Transverse colon (tissue), 4 donors: ENCODE data around the gene C10orf67. TPM values are rescaled to one million over a fixed set of nuclear protein-coding genes. Genes with fewer than 3 reads are reported as not detected.

Source experiments
- DNase-seq: peaks from one replicate; pipeline ENCODE4 v3.0.0-alpha.2; 2019
- H3K27ac ChIP-seq, 4 donors: fragments of 200-600 bp; sonication (generic); 2 replicates each; pipeline ENCODE4 v1.5.1; 2016 to 2018; ENCODE audit warnings: inconsistent platforms in 4 of 4
- H3K27me3 ChIP-seq: fragments of 200-600 bp; sonication (generic); 2 replicates; pipeline ENCODE4 v1.5.1; 2017; ENCODE audit warnings: inconsistent platforms
- H3K36me3 ChIP-seq, 4 donors: fragments of 200-600 bp; sonication (generic); 2 replicates each; pipeline ENCODE4 v1.5.1; 2017 to 2019; ENCODE audit warnings: inconsistent platforms in 4 of 4
- H3K4me1 ChIP-seq, 4 donors: fragments of 200-600 bp; sonication (generic); 2 replicates each; pipeline ENCODE4 v1.5.1; 2017 to 2020; ENCODE audit warnings: inconsistent platforms in 4 of 4
- H3K4me3 ChIP-seq, 4 donors: fragments of 200-600 bp; sonication (generic); 1 replicate in 1 of 4; 2 replicates in 3 of 4; pipeline versions ENCODE4 v1.5.1 to v1.6.1; 2017 to 2019; ENCODE audit warnings: inconsistent platforms in 4 of 4
- H3K9me3 ChIP-seq, 2 donors: fragments of 200-600 bp; sonication (generic); 2 replicates each; pipeline ENCODE4 v1.5.1; 2017 to 2019; ENCODE audit warnings: inconsistent platforms in 2 of 2
- EP300 ChIP-seq: sonication (generic); formaldehyde crosslinking; IDR thresholded peaks from one replicate; pipeline ENCODE4 v1.6.1; 2017; ENCODE audit warnings: antibody characterized with exemption, low read depth
- POLR2A ChIP-seq: fragments of 450-650 bp; IDR thresholded peaks from one replicate; pipeline ENCODE4 v1.6.1; 2016; ENCODE audit warnings: antibody characterized with exemption, mild to moderate bottlenecking, moderate library complexity
- POLR2AphosphoS5 ChIP-seq, 3 donors: sonication (generic); formaldehyde crosslinking; IDR thresholded peaks; one replicate each; pipeline ENCODE4 v1.6.1; 2016; ENCODE audit warnings: antibody characterized with exemption in 3 of 3
- WGBS, 2 donors: methylation state at CpG; one replicate each; pipeline ENCODE4 v1.1.5; 2018; ENCODE audit warnings: low coverage in 1 of 2; 5-methylcytosine and 5-hydroxymethylcytosine counted together
- in situ Hi-C, 4 donors: fragments of 200-750 bp; cut with MboI; loops; one replicate each; pipeline versions ENCODE4 v1.15.0 to v1.15.1; 2017; ENCODE audit warnings: low sequenced_read_pairs in 3 of 4, low pct_ligation_motif_present in 1 of 4, low pct_unique_long_range_greater_than_20kb in 1 of 4
- intact Hi-C: fragments of 100-400 bp; cut with DNase I; formaldehyde crosslinking; loops from one replicate; pipeline ENCODE4 v1.15.1; 2023; ENCODE audit warnings: low total_unique reads
- total RNA-seq, 4 donors: library from RNA; depleted of rRNA; stranded (reverse); fragments of >200 nt; gene quantifications; one replicate each; pipeline ENCODE4 v1.1.0, GENCODE V29; 2016
- TF ChIP-seq, protein P1 (sequence below), 5 experiments: fragments of 200-600 bp in 3 of 5; fragments of 450-650 bp in 2 of 5; sonication (generic) in 3 of 5; IDR thresholded peaks; 1 replicate in 2 of 5; 2 replicates in 3 of 5; pipeline ENCODE4 v1.5.1; 2016 to 2017; ENCODE audit warnings: antibody characterized with exemption in 5 of 5, inconsistent platforms in 3 of 5, mild to moderate bottlenecking in 2 of 5, moderate library complexity in 1 of 5

The C10orf67 gene
- total RNA-seq, 4 donors from 2014 or later = not detected

DNA sequence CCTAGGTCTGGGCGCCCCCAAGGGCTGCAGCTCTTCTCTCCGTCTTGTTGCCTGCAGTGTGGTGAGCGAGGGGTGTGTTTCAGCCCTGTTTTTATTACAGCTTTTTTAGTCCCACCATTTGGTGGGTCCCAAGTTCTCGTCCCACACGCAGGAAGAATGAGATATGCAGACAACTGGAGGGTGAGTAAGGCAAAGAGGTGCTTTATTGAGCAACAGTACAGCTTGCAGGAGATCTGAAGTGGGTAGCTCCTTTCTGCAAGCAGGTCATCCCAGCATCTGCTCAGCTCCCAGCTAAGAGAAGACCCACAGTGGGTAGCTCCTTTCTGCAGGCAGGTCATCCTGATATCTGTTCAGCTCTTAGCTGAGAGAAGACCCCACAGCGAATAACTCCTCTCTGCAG, 28.2 kb downstream of the C10orf67 start:
- WGBS, 2 donors = 86 to 93% methylated on average over 3 to 6 of the region's 6 CpGs
- TF ChIP-seq POLR2A (no peak), POLR2AphosphoS5 (IDR thresholded peaks at IDR 0.05) (no peak), EP300 (no peak)
- intact Hi-C loops = loop anchor here (5.0 kb wide), 1 partner anchor 211 kb away; no protein-coding TSS in a partner anchor
- H3K9me3 ChIP-seq = no peaks in the 10 kb centered on the region
- no peaks in the 10 kb centered on the region for H3K4me1 ChIP-seq
- no peaks in the 10 kb centered on the region for H3K36me3 ChIP-seq
- no peak overlapping the region for H3K27ac ChIP-seq
- in situ Hi-C loops = loop anchor here (5.0 to 25.0 kb wide), 7 partner anchors 206 to 896 kb away; partner anchors contain the start of gene KIAA1217 (in 1 of the 4)
- no peaks in the 10 kb centered on the region for H3K27me3 ChIP-seq
- DNase-seq = no peak
- H3K4me3 ChIP-seq = no peak overlapping the region

DNA sequence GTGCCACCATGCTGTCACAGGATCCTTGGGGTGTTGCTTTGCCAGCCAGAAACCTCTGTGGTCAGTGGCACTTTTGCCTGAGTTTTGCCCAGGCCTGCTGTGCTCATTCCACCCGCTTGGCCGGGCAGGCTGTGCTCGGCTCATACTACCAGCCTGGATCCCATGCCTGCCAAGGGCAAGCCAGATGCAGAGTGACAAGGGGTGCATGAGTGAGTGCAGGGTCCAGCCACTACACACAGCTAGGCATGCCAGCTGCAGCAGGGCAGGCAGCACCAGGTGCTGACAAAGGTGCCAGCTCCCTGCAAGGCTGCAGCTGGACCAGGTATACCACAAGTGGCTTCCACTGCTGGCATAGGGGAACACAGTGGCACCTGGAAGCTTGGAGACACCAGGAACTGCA, 28.6 kb downstream of the C10orf67 start:
- 96% methylated on average over 3 of the region's 3 CpGs; no CpG with 5 or more reads in 1 of the 2 donors for WGBS, 2 donors
- TF ChIP-seq, protein P1, sequence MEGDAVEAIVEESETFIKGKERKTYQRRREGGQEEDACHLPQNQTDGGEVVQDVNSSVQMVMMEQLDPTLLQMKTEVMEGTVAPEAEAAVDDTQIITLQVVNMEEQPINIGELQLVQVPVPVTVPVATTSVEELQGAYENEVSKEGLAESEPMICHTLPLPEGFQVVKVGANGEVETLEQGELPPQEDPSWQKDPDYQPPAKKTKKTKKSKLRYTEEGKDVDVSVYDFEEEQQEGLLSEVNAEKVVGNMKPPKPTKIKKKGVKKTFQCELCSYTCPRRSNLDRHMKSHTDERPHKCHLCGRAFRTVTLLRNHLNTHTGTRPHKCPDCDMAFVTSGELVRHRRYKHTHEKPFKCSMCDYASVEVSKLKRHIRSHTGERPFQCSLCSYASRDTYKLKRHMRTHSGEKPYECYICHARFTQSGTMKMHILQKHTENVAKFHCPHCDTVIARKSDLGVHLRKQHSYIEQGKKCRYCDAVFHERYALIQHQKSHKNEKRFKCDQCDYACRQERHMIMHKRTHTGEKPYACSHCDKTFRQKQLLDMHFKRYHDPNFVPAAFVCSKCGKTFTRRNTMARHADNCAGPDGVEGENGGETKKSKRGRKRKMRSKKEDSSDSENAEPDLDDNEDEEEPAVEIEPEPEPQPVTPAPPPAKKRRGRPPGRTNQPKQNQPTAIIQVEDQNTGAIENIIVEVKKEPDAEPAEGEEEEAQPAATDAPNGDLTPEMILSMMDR (IDR thresholded peaks at IDR 0.05) = no peak
- TF ChIP-seq POLR2A = no peak
- no peak for TF ChIP-seq EP300
- no peak for TF ChIP-seq POLR2AphosphoS5 (IDR thresholded peaks at IDR 0.05)
- in situ Hi-C loops (loop anchor here (5.0 to 25.0 kb wide), 7 partner anchors 206 to 896 kb away; partner anchors contain the start of gene KIAA1217 (in 1 of the 4)), intact Hi-C loops (loop anchor here (5.0 kb wide), 1 partner anchor 211 kb away; no protein-coding TSS in a partner anchor)
- H3K27ac ChIP-seq = no peak overlapping the region
- no peak for DNase-seq
- no peaks in the 10 kb centered on the region for H3K9me3 ChIP-seq
- no peaks in the 10 kb centered on the region for H3K4me1 ChIP-seq
- H3K4me3 ChIP-seq = no peak overlapping the region
- H3K36me3 ChIP-seq = no peaks in the 10 kb centered on the region
- no peaks in the 10 kb centered on the region for H3K27me3 ChIP-seq

DNA sequence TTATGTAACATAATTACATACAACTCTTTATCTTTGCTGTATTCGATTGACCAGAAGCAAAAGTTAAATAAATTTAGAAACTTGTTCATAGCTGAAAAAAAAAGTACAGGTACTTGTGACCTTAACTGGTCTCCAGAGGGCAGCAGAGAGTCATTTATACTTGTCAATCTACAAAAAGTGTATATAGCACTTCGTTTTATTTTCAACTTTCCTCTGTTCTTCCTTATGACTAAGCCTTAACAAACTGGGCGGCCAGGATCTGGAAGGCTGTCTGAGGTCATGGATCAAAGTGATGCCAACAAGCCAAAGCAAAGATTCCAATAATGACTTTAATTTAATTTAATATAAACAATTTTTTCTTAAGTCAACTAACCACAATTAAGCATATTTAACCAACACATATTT, 29.8 kb downstream of the C10orf67 start:
- 0 to 3% methylated on average over 3 of the region's 3 CpGs for WGBS, 2 donors

DNA sequence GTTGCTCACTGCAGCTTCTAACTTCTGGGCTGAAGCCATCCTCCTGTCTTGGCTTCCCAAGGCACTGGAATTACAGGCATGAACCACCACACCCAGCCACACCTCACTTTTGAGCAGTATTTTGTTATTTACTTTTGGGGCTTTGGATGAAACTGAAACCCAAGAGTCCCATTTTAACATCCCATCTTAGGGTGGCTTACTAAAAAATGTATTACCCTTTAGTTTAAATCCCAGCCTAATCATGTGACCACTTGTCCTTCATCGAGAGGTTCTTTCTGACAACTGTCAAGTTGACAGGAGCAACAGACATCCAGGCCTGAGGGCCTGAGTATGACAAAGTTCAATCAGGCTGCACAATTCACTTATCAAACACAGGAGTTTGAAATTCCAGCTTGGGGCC, 33.6 kb downstream of the C10orf67 start:
- Histone ChIP-seq H3K4me3 (no peak overlapping the region), H3K4me1 (no peaks in the 10 kb centered on the region), H3K27ac (no peak overlapping the region), H3K27me3 (peaks cover 7% of the 10 kb centered on the region), H3K9me3 (no peaks in the 10 kb centered on the region), H3K36me3 (no peaks in the 10 kb centered on the region)
- WGBS, 2 donors = 88 to 100% methylated on average over 1 of the region's 1 CpG
- TF ChIP-seq POLR2A (no peak), POLR2AphosphoS5 (IDR thresholded peaks at IDR 0.05) (no peak)
- TF ChIP-seq, protein P1 (IDR thresholded peaks at IDR 0.05) = no peak
- intact Hi-C loops (loop anchor here (5.0 kb wide), 1 partner anchor 391 kb away; no protein-coding TSS in a partner anchor), in situ Hi-C loops (loop anchor here in 3 of 4 donors (10.0 to 25.0 kb wide), 5 partner anchors 214 to 901 kb away; partner anchors contain the start of gene KIAA1217 (in 1 of the 3))
- DNase-seq = no peak

More for the DNA sequence above, 29.8 kb downstream of the C10orf67 start:
- no peak overlapping the region for H3K27ac ChIP-seq
- H3K4me1 ChIP-seq = no peaks in the 10 kb centered on the region
- no peak overlapping the region for H3K4me3 ChIP-seq
- intact Hi-C loops = loop anchor here (5.0 kb wide), 2 partner anchors 212 to 387 kb away; no protein-coding TSS in a partner anchor
- DNase-seq = peak; percentile 39
- H3K27me3 ChIP-seq = no peaks in the 10 kb centered on the region
- TF ChIP-seq POLR2AphosphoS5 (IDR thresholded peaks at IDR 0.05) = no peak
- TF ChIP-seq, protein P1 (IDR thresholded peaks at IDR 0.05) = peak; percentile 68 to 77 (median 75)
- H3K9me3 ChIP-seq = no peaks in the 10 kb centered on the region
- in situ Hi-C loops = loop anchor here (5.0 to 25.0 kb wide), 7 partner anchors 207 to 897 kb away; partner anchors contain the start of gene KIAA1217 (in 1 of the 4)
- no peaks in the 10 kb centered on the region for H3K36me3 ChIP-seq
